Endothelial cell of hepatic sinusoid (primary cell): Measurements from ENCODE around the gene TCIRG1.

ENCODE experiments used
- in situ Hi-C: cut with HindIII; loops from 2 replicates; pipeline ENCODE4 v1.10.0; 2017; ENCODE audit warnings: low sequenced_read_pairs

The TCIRG1 gene

GRCh38 chr11:68051191-68052136, 12.6 kb downstream of the TCIRG1 start:
- in situ Hi-C loops, result no loop called here

- in situ Hi-C loops, result no loop called here
These were observed 13.5 kb downstream of the TCIRG1 start for GRCh38 chr11:68052137-68052873.

- in situ Hi-C loops, result no loop called here
These were observed 14.3 kb downstream of the TCIRG1 start for GRCh38 chr11:68053117-68053516.

- in situ Hi-C loops, result no loop called here
These were observed 15.4 kb downstream of the TCIRG1 start for GRCh38 chr11:68053981-68054812.

GRCh38 chr11:68056317-68057285, 17.8 kb downstream of the TCIRG1 start:
- in situ Hi-C loops, result no loop called here

GRCh38 chr11:68057807-68058206, 19.0 kb downstream of the TCIRG1 start:
- in situ Hi-C loops, result no loop called here

GRCh38 chr11:68061508-68061907, 22.7 kb downstream of the TCIRG1 start:
- in situ Hi-C loops, result no loop called here

GRCh38 chr11:68064926-68065325, 26.1 kb downstream of the TCIRG1 start:
- in situ Hi-C loops, result no loop called here

- in situ Hi-C loops, result no loop called here
These were observed 27.0 kb downstream of the TCIRG1 start for GRCh38 chr11:68065841-68066240.

GRCh38 chr11:68066742-68067141, 27.9 kb downstream of the TCIRG1 start:
- in situ Hi-C loops, result no loop called here

GRCh38 chr11:68067991-68068390, 29.2 kb downstream of the TCIRG1 start:
- in situ Hi-C loops, result no loop called here

- in situ Hi-C loops, result no loop called here
These were observed 32.6 kb downstream of the TCIRG1 start for GRCh38 chr11:68071281-68072048.

GRCh38 chr11:68074584-68075352, 35.9 kb downstream of the TCIRG1 start:
- in situ Hi-C loops, result no loop called here

- in situ Hi-C loops, result no loop called here
These were observed 37.7 kb downstream of the TCIRG1 start for GRCh38 chr11:68076371-68077042.

- in situ Hi-C loops, result no loop called here
These were observed 39.1 kb downstream of the TCIRG1 start for GRCh38 chr11:68077617-68078582.

- in situ Hi-C loops, result no loop called here
These were observed 42.0 kb downstream of the TCIRG1 start for GRCh38 chr11:68080860-68081259.

GRCh38 chr11:68081691-68082090, 42.9 kb downstream of the TCIRG1 start:
- in situ Hi-C loops, result no loop called here
